CD4-positive, alpha-beta T cell treated with Interleukin-4 for 4 hours (primary cell): Measurements from ENCODE around the gene RFX1.
A peak's percentile ranks its signal among the peaks of the same experiment; 100 is the strongest.
"Not testable (repeated sequence)": the region's sequence is repeated elsewhere in the genome, so short reads cannot be mapped to it uniquely, and the experiment has no call there.

ENCODE experiments used
- DNase-seq: peaks from one replicate; pipeline ENCODE4 v3.0.0-alpha.2; 2020

RFX1 gene

GRCh38 chr19:13978351-13979243, 27.5 kb downstream of the RFX1 start:
- DNase-seq, result peak; percentile 26

DNA sequence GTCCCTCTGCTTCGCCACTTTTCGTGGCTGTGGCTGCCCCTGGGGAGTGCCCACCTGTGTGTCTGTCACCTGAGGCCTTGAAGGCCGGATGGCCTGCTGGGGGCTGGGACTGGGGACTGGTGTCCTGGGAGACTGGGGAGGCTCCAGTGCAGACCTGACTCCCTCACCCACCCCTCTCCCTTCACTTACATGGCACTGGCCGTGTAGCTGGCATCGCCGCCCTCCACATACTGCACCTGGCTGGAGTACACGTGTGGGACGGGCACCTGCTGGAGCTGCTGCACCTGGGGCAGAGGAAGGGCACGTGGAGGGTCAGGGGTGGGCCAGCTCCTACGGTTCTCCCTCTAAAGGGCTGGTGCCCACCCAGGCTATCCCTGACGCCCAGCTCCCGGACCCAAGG, 28.3 kb downstream of the RFX1 start:
- DNase-seq, result no peak

DNA sequence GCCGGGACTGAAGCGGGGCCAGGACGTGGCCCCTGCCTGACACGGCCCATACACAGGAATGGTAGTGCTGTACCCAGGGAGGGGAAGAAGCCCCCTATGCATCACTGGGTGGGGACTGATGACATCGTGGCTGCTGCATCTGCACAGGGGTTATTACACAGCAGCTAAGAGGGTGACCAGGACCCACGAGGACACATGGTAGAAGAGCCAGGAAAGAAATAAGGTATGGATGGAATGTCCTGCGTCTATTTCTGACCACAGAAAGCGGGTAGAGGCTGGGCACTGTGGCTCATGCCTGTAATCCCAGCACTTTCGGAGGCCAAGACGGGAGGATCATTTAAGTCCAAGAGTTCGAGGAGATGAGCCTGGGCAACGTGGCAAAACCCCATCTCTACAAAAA, 29.7 kb downstream of the RFX1 start:
- DNase-seq, result no peak

GRCh38 chr19:13975870-13976269, 30.2 kb downstream of the RFX1 start:
- no peak for DNase-seq

- DNase-seq, result peak; percentile 33
Measured at GRCh38 chr19:13974073-13974472, 32.0 kb downstream of the RFX1 start.

DNA sequence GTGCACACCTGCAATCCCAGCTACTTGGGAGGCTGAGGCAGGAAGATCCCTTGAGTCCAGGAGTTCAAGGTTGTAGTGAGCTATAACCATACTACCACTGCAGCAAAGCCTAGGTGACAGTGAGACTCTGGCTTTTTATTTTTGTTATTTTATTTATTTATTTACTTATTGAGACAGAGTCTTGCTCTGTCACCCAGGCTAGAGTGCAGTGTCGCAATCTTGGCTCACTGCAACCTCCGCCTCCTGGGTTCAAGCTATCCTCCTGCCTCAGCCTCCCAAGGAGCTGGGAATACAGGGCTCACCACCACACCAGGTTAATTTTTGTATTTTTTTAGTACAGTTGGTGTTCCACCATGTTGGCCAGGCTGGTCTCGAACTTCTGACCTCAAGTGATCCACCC, 32.6 kb downstream of the RFX1 start:
- not testable (repeated sequence) for DNase-seq

GRCh38 chr19:13972368-13973155, 33.6 kb downstream of the RFX1 start:
- no peak for DNase-seq

GRCh38 chr19:13971868-13972267, 34.3 kb downstream of the RFX1 start:
- not testable (repeated sequence) for DNase-seq

- DNase-seq, result no peak
Measured at GRCh38 chr19:13969897-13970296, 36.2 kb downstream of the RFX1 start.

DNA sequence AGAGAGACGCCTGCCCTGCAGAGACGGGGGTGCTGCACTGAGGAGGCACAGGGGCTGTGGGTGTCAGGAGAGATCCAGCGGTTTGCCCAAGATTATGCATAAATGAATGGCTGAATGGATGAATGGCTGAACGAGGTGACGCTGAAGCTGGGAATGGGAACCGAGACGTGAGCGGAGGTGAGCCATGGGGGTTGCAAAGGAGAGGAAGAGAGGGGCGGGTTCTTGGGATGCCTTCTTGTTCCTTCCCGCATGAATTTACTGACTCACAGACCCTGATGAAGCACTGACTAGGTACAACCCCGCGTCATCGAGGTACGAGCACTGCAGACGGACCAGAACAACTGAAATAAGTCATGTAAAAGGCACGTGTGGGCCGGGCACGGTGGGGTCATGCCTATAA, 37.1 kb downstream of the RFX1 start:
- no peak for DNase-seq

GRCh38 chr19:13968383-13968935, 37.7 kb downstream of the RFX1 start:
- DNase-seq, result no peak

- DNase-seq, result not testable (repeated sequence)
Measured at GRCh38 chr19:13967206-13967605, 38.9 kb downstream of the RFX1 start.

DNA sequence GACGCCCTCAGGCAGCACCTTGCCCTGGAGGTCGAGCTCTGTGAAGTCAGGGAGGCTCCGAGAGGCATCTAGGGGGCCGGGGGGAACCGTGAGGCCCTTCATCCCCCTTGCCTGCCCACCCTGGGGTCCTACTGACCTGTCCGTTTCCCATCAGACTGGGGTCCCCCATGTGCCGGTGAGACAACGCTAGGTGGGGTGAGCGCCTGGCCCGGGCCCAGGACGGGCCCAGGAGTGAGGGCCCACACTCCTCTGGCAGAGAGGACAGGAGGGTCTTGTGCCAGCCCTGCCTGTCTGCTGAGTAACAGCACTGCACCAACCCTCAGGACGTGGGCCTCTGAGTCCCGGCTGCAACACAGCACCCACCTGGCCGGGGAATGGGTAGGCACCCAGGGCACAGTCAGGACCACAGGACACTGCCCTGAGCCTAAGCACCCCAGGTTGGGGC, 39.4 kb downstream of the RFX1 start:
- DNase-seq, result no peak

GRCh38 chr19:13965926-13966683, 40.0 kb downstream of the RFX1 start:
- no peak for DNase-seq

- DNase-seq, result no peak
Measured at GRCh38 chr19:13965377-13965896, 40.7 kb downstream of the RFX1 start.

GRCh38 chr19:13964776-13965175, 41.3 kb downstream of the RFX1 start:
- no peak for DNase-seq

DNA sequence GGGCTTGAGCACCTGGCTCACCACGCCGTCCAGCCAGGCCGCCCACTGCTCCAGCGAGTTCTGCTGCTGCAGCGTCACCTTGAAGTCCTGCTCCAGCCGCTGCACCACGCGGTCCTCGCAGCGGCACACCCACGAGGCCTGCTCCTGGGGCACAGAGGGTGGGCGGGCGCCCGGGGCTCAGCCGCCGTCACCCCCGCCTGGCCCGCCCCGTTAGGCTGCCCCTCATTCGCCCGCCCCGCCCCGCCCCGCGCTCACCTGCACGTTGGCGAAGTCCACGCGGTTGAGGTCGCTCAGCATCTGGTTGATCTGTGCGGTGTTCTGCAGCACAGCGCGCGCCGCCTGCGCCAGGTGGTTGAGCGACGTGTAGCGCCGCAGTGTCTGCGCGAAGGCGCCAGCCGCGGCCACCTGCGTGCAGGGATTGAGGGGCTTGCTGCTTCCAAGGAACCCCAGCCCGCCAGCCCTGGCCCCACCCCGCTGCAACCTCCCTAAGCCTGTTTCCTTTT, 42.5 kb downstream of the RFX1 start:
- no peak for DNase-seq

- no peak for DNase-seq
Measured at GRCh38 chr19:13962699-13963602, 43.2 kb downstream of the RFX1 start.

DNA sequence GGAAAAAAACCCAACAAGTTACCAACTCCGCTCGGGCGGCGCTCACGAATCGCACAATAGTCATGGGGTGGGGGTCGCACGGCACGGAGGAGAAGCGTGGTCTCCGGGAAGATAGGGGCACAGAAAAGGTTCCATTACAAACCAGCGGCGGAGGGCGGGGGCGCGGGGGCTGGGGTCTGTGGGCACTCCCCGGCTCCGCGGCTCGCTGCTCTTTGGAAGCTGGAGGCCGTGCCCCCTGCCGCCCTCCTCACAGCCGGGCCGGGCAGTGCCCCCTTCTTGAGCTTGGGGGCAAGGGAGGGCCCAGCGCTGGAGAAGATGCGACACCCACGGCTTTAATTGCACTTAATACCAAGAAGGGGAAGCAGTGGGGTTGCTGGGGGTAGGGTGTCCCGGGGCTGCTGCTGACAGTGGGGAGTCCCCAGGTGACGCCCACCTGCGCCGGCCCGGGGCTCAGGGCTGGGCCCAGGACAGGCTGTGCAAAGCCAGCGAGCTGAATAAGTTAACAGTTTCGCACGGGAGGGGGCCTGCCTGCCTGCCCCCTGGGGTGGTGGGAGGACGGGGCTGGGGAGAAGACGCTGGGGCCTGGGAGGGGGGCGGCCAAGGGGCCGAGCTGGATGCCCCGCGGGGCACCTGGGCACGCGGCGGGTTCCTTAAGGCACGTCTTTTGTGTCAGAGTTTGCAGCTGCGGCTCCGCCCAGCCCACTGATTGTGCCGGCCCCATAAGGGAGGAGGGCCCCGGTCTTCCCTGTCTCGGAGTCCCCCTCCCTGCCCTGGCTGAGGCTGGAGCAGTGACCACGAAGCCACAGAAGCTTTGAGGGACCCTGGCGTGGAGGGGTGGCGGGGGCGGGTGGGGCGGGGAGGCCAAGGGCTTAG, 44.1 kb downstream of the RFX1 start:
- DNase-seq, result no peak
